ENCODE results near the gene KCNQ1.

Gene KCNQ1

GRCh38 chr11:2440646-2441045, 4.2 kb upstream of the KCNQ1 start:
- H3K27ac ChIP-seq (ENCODE audit: poor library complexity, severe bottlenecking): no peak overlapping the region
- ATAC-seq (ENCODE audit: low read depth) (no peak), DNase-seq (ENCODE audit: low spot score) (no peak)
- TF ChIP-seq, protein P1, sequence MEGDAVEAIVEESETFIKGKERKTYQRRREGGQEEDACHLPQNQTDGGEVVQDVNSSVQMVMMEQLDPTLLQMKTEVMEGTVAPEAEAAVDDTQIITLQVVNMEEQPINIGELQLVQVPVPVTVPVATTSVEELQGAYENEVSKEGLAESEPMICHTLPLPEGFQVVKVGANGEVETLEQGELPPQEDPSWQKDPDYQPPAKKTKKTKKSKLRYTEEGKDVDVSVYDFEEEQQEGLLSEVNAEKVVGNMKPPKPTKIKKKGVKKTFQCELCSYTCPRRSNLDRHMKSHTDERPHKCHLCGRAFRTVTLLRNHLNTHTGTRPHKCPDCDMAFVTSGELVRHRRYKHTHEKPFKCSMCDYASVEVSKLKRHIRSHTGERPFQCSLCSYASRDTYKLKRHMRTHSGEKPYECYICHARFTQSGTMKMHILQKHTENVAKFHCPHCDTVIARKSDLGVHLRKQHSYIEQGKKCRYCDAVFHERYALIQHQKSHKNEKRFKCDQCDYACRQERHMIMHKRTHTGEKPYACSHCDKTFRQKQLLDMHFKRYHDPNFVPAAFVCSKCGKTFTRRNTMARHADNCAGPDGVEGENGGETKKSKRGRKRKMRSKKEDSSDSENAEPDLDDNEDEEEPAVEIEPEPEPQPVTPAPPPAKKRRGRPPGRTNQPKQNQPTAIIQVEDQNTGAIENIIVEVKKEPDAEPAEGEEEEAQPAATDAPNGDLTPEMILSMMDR (IDR thresholded peaks at IDR 0.05; ENCODE audit: poor library complexity, severe bottlenecking): no peak
- no peak overlapping the region for H3K4me3 ChIP-seq (ENCODE audit: severe bottlenecking)
- H3K27me3 ChIP-seq (ENCODE audit: insufficient read depth, poor library complexity, severe bottlenecking): peaks cover 19% of the 10 kb centered on the region
- H3K9me3 ChIP-seq (ENCODE audit: severe bottlenecking): no peaks in the 10 kb centered on the region
- H3K36me3 ChIP-seq (ENCODE audit: low read depth): no peaks in the 10 kb centered on the region
- no peaks in the 10 kb centered on the region for H3K4me1 ChIP-seq (ENCODE audit: insufficient read depth, poor library complexity, severe bottlenecking)

DNA sequence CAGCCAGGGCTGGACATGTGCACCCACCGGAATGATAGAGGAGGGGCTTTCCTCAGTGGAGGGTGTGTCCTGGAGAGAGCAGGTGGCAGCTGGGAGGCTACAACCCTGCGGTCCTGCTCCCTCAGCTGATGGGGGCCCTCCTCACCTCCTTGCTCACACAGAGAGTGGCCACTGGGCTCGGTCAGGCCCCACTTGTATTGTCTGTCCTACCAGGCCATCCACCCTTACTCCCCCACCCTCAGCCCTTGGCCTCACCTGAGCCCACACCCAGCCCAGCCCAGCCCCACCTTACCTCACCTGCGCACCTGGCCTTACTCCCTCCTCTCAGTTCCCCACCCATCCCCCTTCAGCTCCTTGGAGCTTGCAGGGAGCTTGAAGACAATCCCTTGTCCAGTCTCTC, 3.6 kb upstream of the KCNQ1 start:
- Histone ChIP-seq H3K9me3 (ENCODE audit: severe bottlenecking) (no peaks in the 10 kb centered on the region), H3K4me1 (ENCODE audit: insufficient read depth, poor library complexity, severe bottlenecking) (no peaks in the 10 kb centered on the region), H3K27ac (ENCODE audit: poor library complexity, severe bottlenecking) (no peak overlapping the region), H3K4me3 (ENCODE audit: severe bottlenecking) (no peak overlapping the region), H3K36me3 (ENCODE audit: low read depth) (no peaks in the 10 kb centered on the region), H3K27me3 (ENCODE audit: insufficient read depth, poor library complexity, severe bottlenecking) (peaks cover 25% of the 10 kb centered on the region)
- DNase-seq (ENCODE audit: low spot score): peak; percentile 51
- TF ChIP-seq, protein P1 (IDR thresholded peaks at IDR 0.05; ENCODE audit: poor library complexity, severe bottlenecking): no peak
- no peak for ATAC-seq (ENCODE audit: low read depth)

GRCh38 chr11:2442589-2442988, 2.2 kb upstream of the KCNQ1 start:
- Histone ChIP-seq H3K27ac (ENCODE audit: poor library complexity, severe bottlenecking) (no peak overlapping the region), H3K36me3 (ENCODE audit: low read depth) (no peaks in the 10 kb centered on the region), H3K27me3 (ENCODE audit: insufficient read depth, poor library complexity, severe bottlenecking) (peaks cover 27% of the 10 kb centered on the region), H3K9me3 (ENCODE audit: severe bottlenecking) (no peaks in the 10 kb centered on the region), H3K4me1 (ENCODE audit: insufficient read depth, poor library complexity, severe bottlenecking) (no peaks in the 10 kb centered on the region), H3K4me3 (ENCODE audit: severe bottlenecking) (no peak overlapping the region)
- ATAC-seq (ENCODE audit: low read depth) (no peak), DNase-seq (ENCODE audit: low spot score) (no peak)
- TF ChIP-seq, protein P1 (IDR thresholded peaks at IDR 0.05; ENCODE audit: poor library complexity, severe bottlenecking): no peak

DNA sequence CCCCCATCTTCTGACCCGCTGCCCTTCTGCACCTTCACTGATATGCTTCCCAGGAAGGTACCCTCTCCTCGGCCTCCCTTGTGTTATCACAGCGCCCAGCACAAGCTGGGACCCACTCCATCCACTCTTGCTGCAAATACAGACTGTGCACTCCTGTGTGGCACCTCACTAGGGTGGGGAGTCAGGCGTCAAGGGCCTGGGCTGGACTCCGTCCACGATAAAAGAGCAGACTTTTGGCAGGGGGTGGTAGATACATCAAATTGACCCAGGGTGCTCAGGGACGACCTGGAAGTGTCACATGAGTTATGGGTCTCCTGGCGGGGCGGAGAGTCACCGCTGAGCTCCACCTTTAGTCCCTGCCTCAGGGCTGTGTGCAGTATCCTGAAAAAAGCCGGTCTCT, 1.4 kb upstream of the KCNQ1 start:
- peak; percentile 23 for DNase-seq (ENCODE audit: low spot score)
- ATAC-seq (ENCODE audit: low read depth): no peak
- Histone ChIP-seq H3K4me1 (ENCODE audit: insufficient read depth, poor library complexity, severe bottlenecking) (no peaks in the 10 kb centered on the region), H3K9me3 (ENCODE audit: severe bottlenecking) (no peaks in the 10 kb centered on the region), H3K27me3 (ENCODE audit: insufficient read depth, poor library complexity, severe bottlenecking) (peaks cover 27% of the 10 kb centered on the region), H3K27ac (ENCODE audit: poor library complexity, severe bottlenecking) (no peak overlapping the region), H3K36me3 (ENCODE audit: low read depth) (no peaks in the 10 kb centered on the region), H3K4me3 (ENCODE audit: severe bottlenecking) (no peak overlapping the region)
- TF ChIP-seq, protein P1 (IDR thresholded peaks at IDR 0.05; ENCODE audit: poor library complexity, severe bottlenecking): no peak

DNA sequence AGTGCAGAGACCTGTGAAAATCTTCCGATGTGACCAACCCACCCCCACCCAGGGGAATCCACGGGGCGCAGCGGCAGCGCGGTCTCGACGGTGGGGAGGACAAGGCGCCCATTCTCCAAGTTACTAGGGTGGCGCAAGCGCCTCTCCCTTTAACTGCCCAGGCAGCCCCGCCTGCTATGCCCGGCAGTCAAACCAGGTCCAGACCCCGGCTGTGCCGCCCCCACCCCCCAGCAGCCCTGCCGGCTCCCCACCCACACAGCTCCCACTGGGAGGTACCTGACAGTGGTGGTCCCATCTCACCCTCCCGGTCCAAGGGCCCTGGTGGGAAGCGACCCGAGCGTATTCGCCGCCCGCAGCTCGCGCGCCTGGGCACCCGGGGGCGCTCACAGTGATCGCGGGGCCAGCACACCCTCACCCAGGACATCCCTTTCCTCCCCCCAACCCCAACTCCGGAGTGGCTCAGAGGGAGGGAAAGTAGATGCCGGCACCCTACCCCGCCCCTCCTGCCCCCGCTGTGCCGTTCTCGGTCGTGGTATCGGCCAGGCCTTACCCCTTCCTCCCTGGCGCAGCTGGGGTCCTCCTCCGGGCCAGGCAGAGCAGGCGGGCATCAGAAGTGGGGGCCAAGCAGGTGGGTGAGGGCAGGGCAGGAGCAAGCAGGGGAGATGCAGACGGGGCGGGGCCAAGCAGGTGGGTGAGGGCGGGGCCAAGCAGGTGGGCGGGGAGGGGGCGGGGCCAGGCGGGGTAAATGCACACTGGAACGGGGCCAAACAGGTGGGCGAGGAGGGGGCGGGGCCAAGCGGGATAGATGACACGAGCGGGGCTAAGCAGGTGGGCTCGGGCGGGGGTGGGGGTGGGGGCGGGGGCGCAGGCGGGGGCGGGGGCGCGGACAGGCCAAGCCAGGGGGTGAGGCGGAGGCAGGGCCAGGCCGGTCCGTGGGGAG, 657 bp upstream of the KCNQ1 start, which contains the start of gene TRPM5:
Gene TRPM5, minus strand, starts transcription at position 634 of the 940 bp plus-strand sequence. CDS start 21,478 bp downstream, outside the sequence.
- TF ChIP-seq, protein P1 (IDR thresholded peaks at IDR 0.05; ENCODE audit: poor library complexity, severe bottlenecking): no peak
- H3K36me3 ChIP-seq (ENCODE audit: low read depth): no peaks in the 10 kb centered on the region
- no peak for ATAC-seq (ENCODE audit: low read depth)
- H3K9me3 ChIP-seq (ENCODE audit: severe bottlenecking): no peaks in the 10 kb centered on the region
- peak within 1 kb of the TSS; percentile 46 for H3K4me3 ChIP-seq (ENCODE audit: severe bottlenecking)
- peak; percentile 52 for DNase-seq (ENCODE audit: low spot score)
- no peaks in the 10 kb centered on the region for H3K4me1 ChIP-seq (ENCODE audit: insufficient read depth, poor library complexity, severe bottlenecking)
- H3K27me3 ChIP-seq (ENCODE audit: insufficient read depth, poor library complexity, severe bottlenecking): peaks cover 27% of the 10 kb centered on the region
- H3K27ac ChIP-seq (ENCODE audit: poor library complexity, severe bottlenecking): no peak within 1 kb of the TSS
